ENCODE data around the gene ARRDC4.

Gene ARRDC4

DNA sequence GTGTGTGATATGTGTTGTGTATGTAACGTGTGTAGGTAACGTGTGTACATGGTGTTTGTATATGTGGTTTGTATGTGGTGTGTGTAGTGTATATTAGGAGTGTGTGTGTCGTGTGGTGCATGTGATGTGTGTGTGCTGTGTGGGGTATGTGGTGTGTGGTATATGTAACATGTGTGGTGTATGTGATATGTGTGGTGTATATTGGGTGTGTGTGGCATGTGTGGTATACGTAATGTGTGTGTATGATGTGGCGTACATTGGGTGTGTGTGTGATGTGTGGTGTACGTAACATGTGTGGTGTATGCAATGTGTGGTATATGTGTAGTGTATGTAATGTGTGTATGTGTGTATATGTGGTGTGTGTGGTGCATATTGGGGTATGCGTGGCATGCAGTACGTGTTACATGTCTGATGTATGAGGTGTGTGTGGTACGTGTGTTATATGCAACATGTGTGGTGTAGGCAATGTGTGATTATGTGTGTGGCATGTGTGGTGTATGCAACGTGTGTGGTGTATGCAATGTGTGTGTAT, 41.2 kb downstream of the ARRDC4 start:
- TF ChIP-seq EZH2 (IDR thresholded peaks at IDR 0.05; ENCODE audit: borderline replicate concordance, low read length), result no peak
- TF ChIP-seq, protein P1, sequence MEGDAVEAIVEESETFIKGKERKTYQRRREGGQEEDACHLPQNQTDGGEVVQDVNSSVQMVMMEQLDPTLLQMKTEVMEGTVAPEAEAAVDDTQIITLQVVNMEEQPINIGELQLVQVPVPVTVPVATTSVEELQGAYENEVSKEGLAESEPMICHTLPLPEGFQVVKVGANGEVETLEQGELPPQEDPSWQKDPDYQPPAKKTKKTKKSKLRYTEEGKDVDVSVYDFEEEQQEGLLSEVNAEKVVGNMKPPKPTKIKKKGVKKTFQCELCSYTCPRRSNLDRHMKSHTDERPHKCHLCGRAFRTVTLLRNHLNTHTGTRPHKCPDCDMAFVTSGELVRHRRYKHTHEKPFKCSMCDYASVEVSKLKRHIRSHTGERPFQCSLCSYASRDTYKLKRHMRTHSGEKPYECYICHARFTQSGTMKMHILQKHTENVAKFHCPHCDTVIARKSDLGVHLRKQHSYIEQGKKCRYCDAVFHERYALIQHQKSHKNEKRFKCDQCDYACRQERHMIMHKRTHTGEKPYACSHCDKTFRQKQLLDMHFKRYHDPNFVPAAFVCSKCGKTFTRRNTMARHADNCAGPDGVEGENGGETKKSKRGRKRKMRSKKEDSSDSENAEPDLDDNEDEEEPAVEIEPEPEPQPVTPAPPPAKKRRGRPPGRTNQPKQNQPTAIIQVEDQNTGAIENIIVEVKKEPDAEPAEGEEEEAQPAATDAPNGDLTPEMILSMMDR (IDR thresholded peaks at IDR 0.05; ENCODE audit: low read length), result no peak
- Histone ChIP-seq H3K79me2 (ENCODE audit: insufficient read depth, low read length) (no peaks in the 10 kb centered on the region), H3K36me3 (ENCODE audit: insufficient read depth, low read length) (no peaks in the 10 kb centered on the region), H3K4me3 (ENCODE audit: low read depth, low read length, poor library complexity, severe bottlenecking) (no peak overlapping the region), H3K27ac (ENCODE audit: low read depth, low read length, poor library complexity, severe bottlenecking) (no peak overlapping the region), H3K27me3 (ENCODE audit: insufficient read depth, low read length) (no peaks in the 10 kb centered on the region), H3K4me1 (ENCODE audit: insufficient read depth, low read length, severe bottlenecking) (no peaks in the 10 kb centered on the region), H3K4me2 (ENCODE audit: low read length) (no peak overlapping the region), H2AFZ (ENCODE audit: low read length) (no peak overlapping the region), H4K20me1 (ENCODE audit: insufficient read depth, low read length) (no peaks in the 10 kb centered on the region), H3K9ac (ENCODE audit: low read length) (no peak overlapping the region), H3F3A (ENCODE audit: insufficient read depth, low read length) (no peaks in the 10 kb centered on the region), H3K9me2 (ENCODE audit: low read depth, low read length) (no peaks in the 10 kb centered on the region), H3K9me3 (ENCODE audit: low read length) (no peaks in the 10 kb centered on the region)

DNA sequence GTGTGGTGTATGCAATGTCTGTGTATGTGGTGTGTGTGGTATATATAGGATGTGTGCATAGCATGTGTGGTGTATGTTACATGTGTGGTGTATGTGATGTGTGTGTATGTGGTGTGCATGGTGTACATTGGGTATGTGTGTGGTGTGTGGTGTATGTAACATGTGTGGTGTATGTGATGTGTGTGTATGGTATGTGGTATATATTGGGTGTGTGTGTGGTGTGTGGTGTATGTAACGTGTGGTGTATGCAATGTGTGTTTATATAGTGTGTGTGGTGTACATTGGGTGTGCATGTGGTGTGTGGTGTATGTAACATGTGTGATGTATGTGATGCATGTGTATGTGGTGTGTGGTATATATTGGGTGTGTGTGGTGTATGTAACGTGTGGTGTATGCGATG, 41.9 kb downstream of the ARRDC4 start:
- no peak overlapping the region for H3K4me2 ChIP-seq (ENCODE audit: low read length)
- no peak overlapping the region for H3K27ac ChIP-seq (ENCODE audit: low read depth, low read length, poor library complexity, severe bottlenecking)

DNA sequence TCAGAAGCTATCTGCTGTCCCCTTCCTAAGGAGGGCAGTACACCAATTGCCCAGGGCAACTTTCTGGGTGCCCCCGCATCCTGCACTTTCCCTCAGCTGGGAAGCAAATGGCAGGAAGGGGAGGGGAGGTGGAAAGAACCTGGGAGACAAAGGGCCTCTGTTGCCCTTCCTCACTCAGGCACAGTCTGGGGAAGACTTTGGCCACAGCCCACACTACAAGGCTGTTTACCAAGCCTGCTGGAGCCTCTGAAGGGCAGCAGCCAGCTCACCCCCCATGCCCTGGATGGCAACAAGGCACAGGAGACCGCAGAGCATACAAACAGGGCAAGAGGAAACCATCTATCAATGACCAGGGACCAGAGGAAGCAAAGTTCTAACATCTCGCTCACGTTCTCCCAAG, 42.4 kb downstream of the ARRDC4 start:
- no peaks in the 10 kb centered on the region for H3K27me3 ChIP-seq (ENCODE audit: insufficient read depth, low read length)

More for the DNA sequence above, 41.9 kb downstream of the ARRDC4 start:
- no peaks in the 10 kb centered on the region for H3K4me1 ChIP-seq (ENCODE audit: insufficient read depth, low read length, severe bottlenecking)
- no peaks in the 10 kb centered on the region for H3F3A ChIP-seq (ENCODE audit: insufficient read depth, low read length)
- no peaks in the 10 kb centered on the region for H4K20me1 ChIP-seq (ENCODE audit: insufficient read depth, low read length)
- H2AFZ ChIP-seq (ENCODE audit: low read length), result no peak overlapping the region
- no peaks in the 10 kb centered on the region for H3K79me2 ChIP-seq (ENCODE audit: insufficient read depth, low read length)
- H3K36me3 ChIP-seq (ENCODE audit: insufficient read depth, low read length), result no peaks in the 10 kb centered on the region
- H3K4me3 ChIP-seq (ENCODE audit: low read depth, low read length, poor library complexity, severe bottlenecking), result no peak overlapping the region
- H3K9ac ChIP-seq (ENCODE audit: low read length), result no peak overlapping the region
- TF ChIP-seq, protein P1 (IDR thresholded peaks at IDR 0.05; ENCODE audit: low read length), result no peak
- TF ChIP-seq EZH2 (IDR thresholded peaks at IDR 0.05; ENCODE audit: borderline replicate concordance, low read length), result no peak
- H3K9me3 ChIP-seq (ENCODE audit: low read length), result no peaks in the 10 kb centered on the region
- no peaks in the 10 kb centered on the region for H3K9me2 ChIP-seq (ENCODE audit: low read depth, low read length)
- H3K27me3 ChIP-seq (ENCODE audit: insufficient read depth, low read length), result no peaks in the 10 kb centered on the region

More for the DNA sequence above, 42.4 kb downstream of the ARRDC4 start:
- no peak overlapping the region for H3K27ac ChIP-seq (ENCODE audit: low read depth, low read length, poor library complexity, severe bottlenecking)
- no peak overlapping the region for H3K4me3 ChIP-seq (ENCODE audit: low read depth, low read length, poor library complexity, severe bottlenecking)
- H3K9me2 ChIP-seq (ENCODE audit: low read depth, low read length), result no peaks in the 10 kb centered on the region
- H3K9ac ChIP-seq (ENCODE audit: low read length), result no peak overlapping the region
- no peak overlapping the region for H2AFZ ChIP-seq (ENCODE audit: low read length)
- TF ChIP-seq, protein P1 (IDR thresholded peaks at IDR 0.05; ENCODE audit: low read length), result no peak
- TF ChIP-seq EZH2 (IDR thresholded peaks at IDR 0.05; ENCODE audit: borderline replicate concordance, low read length), result no peak
- no peaks in the 10 kb centered on the region for H3F3A ChIP-seq (ENCODE audit: insufficient read depth, low read length)
- no peaks in the 10 kb centered on the region for H4K20me1 ChIP-seq (ENCODE audit: insufficient read depth, low read length)
- H3K4me2 ChIP-seq (ENCODE audit: low read length), result no peak overlapping the region
- no peaks in the 10 kb centered on the region for H3K9me3 ChIP-seq (ENCODE audit: low read length)
- no peaks in the 10 kb centered on the region for H3K4me1 ChIP-seq (ENCODE audit: insufficient read depth, low read length, severe bottlenecking)
- no peaks in the 10 kb centered on the region for H3K36me3 ChIP-seq (ENCODE audit: insufficient read depth, low read length)
- H3K79me2 ChIP-seq (ENCODE audit: insufficient read depth, low read length), result no peaks in the 10 kb centered on the region
